Liver (tissue), 3 donors: ENCODE measurements around the gene ITGA4.

Experiments
- ATF3 ChIP-seq: IDR thresholded peaks from 2 replicates; pipeline ENCODE4 v1.6.1; 2016; ENCODE audit warnings: antibody characterized with exemption
- CTCF ChIP-seq: fragments of 150-350 bp; IDR thresholded peaks from 2 replicates; pipeline ENCODE4 v1.5.1; 2017; ENCODE audit warnings: improper control_type of control experiment, low read depth, low read length; ENCODE audit not compliant: missing input control
- EGR1 ChIP-seq, 2 donors: IDR thresholded peaks; 2 replicates each; pipeline ENCODE4 v1.6.1; 2016 to 2018; ENCODE audit warnings: antibody characterized with exemption in 2 of 2, low read depth in 2 of 2
- FOXA2 ChIP-seq: IDR thresholded peaks from 2 replicates; pipeline ENCODE4 v1.6.1; 2016; ENCODE audit warnings: antibody characterized with exemption
- GABPA ChIP-seq, 2 donors: IDR thresholded peaks in 1 of 2; conservative IDR thresholded peaks in 1 of 2; 2 replicates each; pipeline ENCODE4 v1.6.1; 2016; ENCODE audit warnings: antibody characterized with exemption in 2 of 2, mild to moderate bottlenecking in 1 of 2, moderate library complexity in 1 of 2
- HNF4A ChIP-seq, 2 donors: conservative IDR thresholded peaks; 2 replicates each; pipeline ENCODE4 v1.6.1; 2016; ENCODE audit warnings: antibody characterized with exemption in 2 of 2, mild to moderate bottlenecking in 2 of 2
- JUND ChIP-seq, 2 donors: IDR thresholded peaks; 2 replicates each; pipeline ENCODE4 v1.6.1; 2016; ENCODE audit warnings: antibody characterized with exemption in 2 of 2
- RAD21 ChIP-seq, 2 donors: IDR thresholded peaks; 2 replicates each; pipeline ENCODE4 v1.6.1; 2016; ENCODE audit warnings: antibody characterized with exemption in 2 of 2, mild to moderate bottlenecking in 2 of 2
- RXRA ChIP-seq, 2 donors: IDR thresholded peaks; 2 replicates each; pipeline ENCODE4 v1.6.1; 2017 to 2018; ENCODE audit warnings: antibody characterized with exemption in 2 of 2, mild to moderate bottlenecking in 1 of 2
- SP1 ChIP-seq: IDR thresholded peaks from 2 replicates; pipeline ENCODE4 v1.6.1; 2018; ENCODE audit warnings: antibody characterized with exemption, mild to moderate bottlenecking
- TAF1 ChIP-seq: conservative IDR thresholded peaks from 2 replicates; pipeline ENCODE4 v1.6.1; 2016; ENCODE audit warnings: antibody characterized with exemption, mild to moderate bottlenecking
- YY1 ChIP-seq: IDR thresholded peaks from 2 replicates; pipeline ENCODE4 v1.6.1; 2016; ENCODE audit warnings: antibody characterized with exemption, mild to moderate bottlenecking
- donor health status: healthy.
- donor health status: healthy.

DNA sequence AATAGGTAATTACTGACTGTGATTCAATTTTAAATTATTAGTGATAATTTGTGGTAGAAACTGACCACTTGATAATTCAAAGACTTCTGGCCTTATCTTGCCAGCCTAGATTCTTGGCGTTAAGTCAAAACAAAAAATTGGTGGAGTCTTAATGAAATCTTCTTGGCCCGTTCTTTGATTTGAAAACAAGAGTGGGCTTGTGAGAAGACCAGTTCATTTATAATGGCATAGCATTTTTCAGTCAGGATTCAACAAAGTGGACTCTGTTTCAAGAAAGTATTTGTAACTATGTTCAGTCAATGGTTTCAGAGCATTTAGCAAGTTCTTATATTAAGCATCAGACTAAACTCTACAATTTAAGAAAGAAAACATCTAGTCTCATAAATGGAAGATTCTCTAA is 26.0 kb downstream of the ITGA4 start:
- TF ChIP-seq RAD21 (IDR thresholded peaks at IDR 0.05) (no peak), CTCF (no peak), RXRA (IDR thresholded peaks at IDR 0.05) (no peak), JUND (IDR thresholded peaks at IDR 0.05) (no peak), TAF1 (no peak), SP1 (no peak), GABPA (IDR thresholded peaks at IDR 0.05 in 1 of 2, conservative IDR thresholded peaks at IDR 0.05 in 1 of 2) (no peak), ATF3 (no peak), HNF4A (conservative IDR thresholded peaks at IDR 0.05) (no peak), EGR1 (IDR thresholded peaks at IDR 0.05; ENCODE audit: low read depth in 2 of 2) (no peak), FOXA2 (no peak), YY1 (no peak)
